ENCODE data around the gene TGOLN2.
A peak's percentile ranks its signal among the peaks of the same experiment; 100 is the strongest.

The TGOLN2 gene

DNA sequence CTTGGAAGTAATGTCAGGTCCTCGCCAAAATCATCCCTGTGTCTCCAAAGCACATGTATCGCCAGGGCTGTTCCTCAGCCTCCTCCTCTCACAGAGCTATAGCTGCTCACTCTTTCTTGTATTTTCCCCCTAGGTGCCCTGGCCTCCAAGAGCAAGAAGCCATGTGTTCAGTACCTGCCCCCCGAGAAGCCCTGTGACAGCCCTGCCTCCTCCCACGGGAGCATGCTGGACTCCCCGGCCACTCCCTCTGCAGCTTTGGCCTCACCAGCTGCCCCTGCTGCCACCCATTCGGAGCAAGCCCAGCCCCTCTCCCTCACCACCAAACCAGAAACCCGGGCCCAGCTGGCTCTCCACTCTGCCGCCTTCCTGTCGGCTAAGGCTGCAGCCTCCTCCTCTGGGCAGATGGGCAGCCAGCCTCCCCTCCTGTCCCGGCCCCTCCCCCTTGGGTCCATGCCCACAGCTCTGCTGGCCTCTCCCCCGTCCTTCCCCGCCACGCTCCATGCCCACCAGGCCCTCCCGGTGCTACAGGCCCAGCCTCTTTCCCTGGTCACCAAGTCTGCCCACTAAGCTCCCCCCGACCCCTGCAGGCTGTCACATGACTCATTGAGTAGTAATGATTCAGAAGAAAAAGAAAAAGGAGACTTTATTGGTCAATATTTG is 18.8 kb downstream of the TGOLN2 start:
- DNase-seq (ENCODE audit: low spot score) = peak; percentile 47

- DNase-seq (ENCODE audit: low spot score) = no peak
These were observed 19.6 kb downstream of the TGOLN2 start for GRCh38 chr2:85308201-85308600.

- no peak for DNase-seq (ENCODE audit: low spot score)
These were observed 20.3 kb downstream of the TGOLN2 start for GRCh38 chr2:85307527-85307897.

DNA sequence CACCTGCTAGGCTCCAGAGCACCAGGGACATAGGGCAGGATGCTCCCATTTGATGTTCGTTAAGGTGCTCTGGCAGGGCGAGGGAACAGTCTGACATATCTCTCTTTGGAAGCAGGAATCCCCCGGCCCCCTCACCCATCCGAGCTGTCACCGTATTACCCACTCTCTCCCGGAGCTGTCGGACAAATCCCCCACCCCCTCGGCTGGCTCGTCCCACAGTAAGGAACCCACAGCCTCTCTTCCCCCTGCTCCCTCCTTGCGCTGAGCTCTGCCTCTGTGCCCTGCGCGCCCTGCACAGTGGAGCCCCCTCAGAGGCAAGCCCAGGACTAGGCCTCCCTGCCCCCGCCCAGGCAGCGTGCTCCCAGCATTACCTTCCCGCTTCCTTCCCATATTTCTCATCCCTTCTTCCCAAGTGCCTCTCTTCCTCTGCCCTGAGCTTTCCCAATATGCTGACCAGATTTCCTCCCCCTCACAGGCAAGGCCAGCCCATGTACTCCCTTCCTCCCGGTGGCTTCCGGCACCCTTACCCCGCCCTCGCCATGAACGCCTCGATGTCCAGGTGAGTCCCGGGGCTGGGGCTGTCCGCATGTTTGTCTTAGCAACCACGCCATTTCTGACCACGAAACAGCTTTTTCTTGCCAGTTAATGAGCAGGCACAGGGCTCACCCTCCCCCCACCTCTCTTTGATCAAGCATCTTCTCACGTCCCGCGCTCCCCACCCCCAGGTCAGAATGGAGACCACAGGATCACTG is 23.8 kb downstream of the TGOLN2 start:
- no peak for DNase-seq (ENCODE audit: low spot score)

DNA sequence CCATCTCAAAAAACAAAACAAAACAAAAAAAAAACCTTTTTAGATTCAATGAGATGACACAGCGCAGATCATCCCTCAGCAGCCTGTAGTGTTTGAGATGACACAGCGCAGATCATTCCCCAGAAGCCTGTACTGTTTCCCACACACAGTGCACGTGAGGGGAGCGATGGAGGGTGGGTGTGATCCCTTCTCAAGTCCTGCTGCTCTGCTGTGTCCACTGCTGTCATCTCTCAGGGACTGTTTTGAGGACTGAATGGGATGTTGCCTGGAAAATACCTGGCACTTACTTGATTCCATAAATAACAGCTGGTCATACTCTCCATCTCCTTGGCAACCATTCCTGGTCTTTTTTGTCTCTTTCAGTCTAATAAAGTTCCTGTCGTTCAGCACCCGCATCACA is 25.7 kb downstream of the TGOLN2 start:
- no peak for DNase-seq (ENCODE audit: low spot score)

DNA sequence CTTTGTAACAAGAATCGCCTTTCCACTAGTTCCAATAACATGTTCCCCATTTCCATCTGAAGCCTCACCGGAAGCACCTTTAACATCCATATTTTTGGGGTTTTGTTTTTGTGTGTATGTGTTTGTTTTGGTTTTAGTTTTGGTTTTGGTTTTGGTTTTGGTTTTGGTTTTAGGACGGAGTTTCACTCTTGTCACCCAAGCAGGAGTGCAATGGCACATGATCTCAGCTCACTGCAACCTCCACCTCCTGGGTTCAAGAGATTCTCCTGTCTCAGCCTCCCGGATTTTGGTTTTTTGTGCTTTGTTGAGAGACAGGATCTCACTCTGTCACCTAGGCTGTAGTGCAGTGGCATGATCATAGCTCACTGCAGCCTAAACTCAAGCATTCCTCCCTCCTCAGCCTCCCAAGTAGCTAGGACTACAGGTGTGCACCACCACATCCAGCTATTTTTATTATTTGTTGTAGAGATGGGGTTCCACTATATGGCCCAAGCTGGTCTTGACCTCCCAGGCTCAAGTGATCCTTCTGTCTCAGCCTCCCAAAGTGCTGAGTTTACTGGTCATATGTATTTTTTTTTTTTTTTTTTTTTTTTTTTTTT is 36.3 kb downstream of the TGOLN2 start:
- no peak for DNase-seq (ENCODE audit: low spot score)

DNA sequence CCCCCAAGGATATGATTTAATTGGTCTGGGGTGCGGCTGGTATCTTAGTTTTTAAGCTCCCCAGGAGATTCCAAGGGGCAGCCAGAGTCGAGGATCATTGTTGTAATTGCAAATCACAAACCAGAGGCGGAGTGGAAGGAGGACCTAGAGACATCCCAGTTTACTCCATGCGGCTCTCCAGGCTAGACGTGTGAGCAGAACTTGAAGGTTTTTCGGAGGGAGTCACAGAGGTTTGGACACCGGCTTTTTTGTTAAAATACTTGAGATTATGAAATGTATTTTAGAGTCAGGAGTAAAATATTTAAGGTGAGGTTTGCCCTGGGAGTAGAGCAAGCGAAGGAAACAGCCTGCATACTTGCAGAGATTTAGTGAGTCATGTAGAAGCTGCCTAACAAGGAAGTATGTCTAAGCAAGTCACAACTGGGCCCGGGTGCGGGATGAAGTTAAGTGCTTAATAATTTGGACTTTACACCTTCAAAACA is 39.5 kb downstream of the TGOLN2 start:
- DNase-seq (ENCODE audit: low spot score) = no peak

GRCh38 chr2:85287721-85288120 is 40.1 kb downstream of the TGOLN2 start:
- no peak for DNase-seq (ENCODE audit: low spot score)

DNA sequence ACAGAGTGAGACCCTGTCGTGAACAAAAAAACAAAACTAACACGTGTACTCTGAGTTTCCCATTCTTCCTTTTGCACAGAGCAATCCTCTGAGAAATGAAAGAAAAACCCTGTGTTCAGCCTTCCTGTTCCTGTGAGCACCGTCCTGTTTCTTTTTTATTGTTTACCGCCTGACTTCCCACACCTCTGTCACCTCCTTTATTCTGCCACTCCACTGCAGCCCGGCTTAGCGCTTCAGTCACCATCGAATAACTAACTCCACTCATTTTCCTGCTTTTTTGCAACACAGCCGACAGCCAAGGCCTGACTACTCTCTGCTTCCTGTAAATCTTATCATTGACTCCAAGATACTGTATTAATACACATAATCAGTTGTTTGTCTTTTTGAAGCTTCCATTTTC is 40.9 kb downstream of the TGOLN2 start:
- no peak for DNase-seq (ENCODE audit: low spot score)

- no peak for DNase-seq (ENCODE audit: low spot score)
These were observed 44.1 kb downstream of the TGOLN2 start for GRCh38 chr2:85283641-85284040.

GRCh38 chr2:85282914-85283313 is 44.9 kb downstream of the TGOLN2 start:
- DNase-seq (ENCODE audit: low spot score) = no peak

GRCh38 chr2:85281553-85281952 is 46.2 kb downstream of the TGOLN2 start:
- no peak for DNase-seq (ENCODE audit: low spot score)

GRCh38 chr2:85278361-85278760 is 49.4 kb downstream of the TGOLN2 start:
- no peak for DNase-seq (ENCODE audit: low spot score)

- no peak for DNase-seq (ENCODE audit: low spot score)
These were observed 50.2 kb downstream of the TGOLN2 start for GRCh38 chr2:85277416-85278158.

GRCh38 chr2:85276571-85277118 is 51.1 kb downstream of the TGOLN2 start:
- no peak for DNase-seq (ENCODE audit: low spot score)

DNA sequence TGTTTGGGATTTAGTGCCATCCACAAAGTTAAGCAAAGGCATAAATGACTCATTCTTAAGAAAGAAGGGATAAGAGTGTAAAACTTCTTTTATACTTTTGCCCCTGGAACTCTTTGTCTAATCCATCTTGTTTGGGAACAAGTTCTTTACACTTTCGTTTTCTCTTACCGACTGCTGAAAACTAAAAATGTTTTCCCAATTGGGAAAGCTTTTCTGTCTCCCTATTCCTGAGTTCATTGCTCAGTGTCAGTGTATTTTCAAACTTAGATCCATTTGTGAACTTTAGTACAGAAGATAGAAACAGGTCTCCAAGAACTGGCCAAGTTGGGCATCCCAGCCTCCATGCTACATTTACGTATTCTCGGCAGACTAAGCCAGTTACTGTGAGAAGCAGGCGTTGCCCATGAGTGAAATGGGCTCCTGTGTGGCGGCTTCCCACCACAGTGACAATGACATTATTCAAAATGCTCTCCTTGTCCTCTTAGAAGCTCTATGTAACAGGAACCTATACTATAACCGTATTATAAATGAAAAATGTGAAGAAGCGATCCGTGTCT is 51.7 kb downstream of the TGOLN2 start:
- no peak for DNase-seq (ENCODE audit: low spot score)

DNA sequence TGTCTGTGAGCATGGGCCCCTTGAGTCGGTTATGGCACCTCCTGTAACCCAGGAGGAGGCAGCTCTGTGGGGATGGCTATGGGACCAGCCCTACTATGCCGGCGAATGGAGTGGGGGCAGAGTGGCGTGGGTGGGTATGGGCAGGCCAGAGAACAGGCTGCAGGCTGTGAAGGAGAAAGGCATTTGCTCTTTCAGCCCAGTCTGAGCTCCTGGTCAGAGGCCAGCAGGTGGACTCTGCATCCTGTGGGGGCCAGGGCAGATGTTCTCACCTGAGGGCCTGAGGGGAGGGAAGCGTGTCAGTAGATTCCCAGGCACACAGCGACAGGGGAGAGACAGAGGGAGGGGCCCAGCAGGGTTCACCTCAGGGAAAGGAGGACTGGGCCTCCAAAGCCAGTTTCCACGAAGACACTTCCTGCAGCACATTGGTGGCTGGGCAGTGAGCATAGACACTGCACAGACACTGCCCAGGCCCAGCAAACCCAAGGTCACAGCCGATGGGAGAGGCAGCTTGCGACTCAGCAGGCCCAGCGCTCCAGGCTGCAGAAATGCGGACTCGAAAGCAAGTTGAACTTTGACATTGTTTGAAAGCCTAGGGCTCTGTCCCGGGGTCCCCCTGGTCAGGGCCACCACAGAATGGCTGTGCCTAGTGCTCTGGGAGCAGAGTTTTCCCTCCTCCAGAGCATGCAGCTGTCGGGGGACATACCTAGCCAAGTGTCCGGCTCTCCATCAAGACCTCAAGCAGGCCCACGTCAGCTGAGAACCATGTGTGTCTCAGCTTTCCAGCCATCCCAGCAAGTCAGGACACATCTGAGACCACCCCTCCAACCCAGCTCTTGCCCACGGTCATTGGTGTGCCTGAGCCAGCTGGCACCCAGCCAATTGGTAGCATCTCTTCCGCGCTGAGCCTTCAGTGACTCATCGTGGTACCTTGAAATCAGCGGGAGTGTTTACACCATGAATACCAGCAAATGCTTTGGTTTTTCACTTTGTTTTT is 53.8 kb downstream of the TGOLN2 start:
- DNase-seq (ENCODE audit: low spot score) = peak; percentile 65

GRCh38 chr2:85272357-85272756 is 55.4 kb downstream of the TGOLN2 start:
- no peak for DNase-seq (ENCODE audit: low spot score)

DNA sequence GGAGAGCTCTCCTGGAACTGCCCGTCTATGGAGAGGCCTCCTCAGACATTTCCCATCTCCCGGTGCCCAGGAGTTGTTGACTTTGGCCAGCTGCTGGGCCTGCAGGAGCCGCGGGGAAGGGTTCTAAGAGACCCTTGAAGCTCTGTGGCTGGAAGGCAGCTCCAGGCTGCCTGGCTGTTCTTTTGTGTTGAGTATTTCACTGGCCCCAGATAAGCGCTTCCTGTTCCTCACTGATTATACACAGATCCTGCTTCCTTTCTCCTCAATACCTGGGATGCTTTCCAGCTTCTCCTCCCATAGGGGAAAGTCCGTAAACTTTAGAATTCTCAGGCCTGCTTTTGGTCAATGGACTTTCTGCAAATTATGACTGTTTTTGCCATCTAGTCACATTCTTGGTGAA is 57.8 kb downstream of the TGOLN2 start:
- DNase-seq (ENCODE audit: low spot score) = no peak
